Activated CD8-positive, alpha-beta memory T cell treated with anti-CD3 and anti-CD28 coated beads for 4 hours (primary cell): Measurements from ENCODE around the gene CCL4.
"Not testable (repeated sequence)": the region's sequence is repeated elsewhere in the genome, so short reads cannot be mapped to it uniquely, and the experiment has no call there.

Source experiments
- DNase-seq, 2 donors: peaks; one replicate each; pipeline ENCODE4 v3.0.0-alpha.2; 2020; ENCODE audit warnings: low read depth in 2 of 2

Gene CCL4

DNA sequence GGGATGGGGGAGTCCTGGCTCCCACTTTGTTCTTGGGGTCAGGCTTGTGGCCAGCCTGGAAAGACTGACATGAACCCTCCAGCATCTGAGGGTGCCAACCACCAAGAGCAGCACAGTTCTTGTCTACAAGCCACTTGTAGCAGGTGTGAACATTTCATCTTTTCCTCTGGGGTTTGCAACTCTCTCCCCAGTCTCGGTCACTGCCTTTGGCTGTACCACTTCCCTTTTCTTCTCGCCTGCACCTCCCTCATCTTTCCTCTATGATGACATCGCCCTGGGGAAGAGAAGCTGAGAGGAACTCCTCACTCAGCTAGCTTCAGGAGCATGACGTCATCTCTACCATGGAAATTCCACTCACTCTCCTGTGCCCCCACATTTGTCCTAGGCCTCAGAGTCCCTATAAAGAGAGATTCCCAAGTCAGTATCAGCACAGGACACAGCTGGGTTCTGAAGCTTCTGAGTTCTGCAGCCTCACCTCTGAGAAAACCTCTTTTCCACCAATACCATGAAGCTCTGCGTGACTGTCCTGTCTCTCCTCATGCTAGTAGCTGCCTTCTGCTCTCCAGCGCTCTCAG, at the start of gene CCL4:
Gene CCL4, plus strand, starts transcription at position 427 of the 575 bp plus-strand sequence. Its CDS starts 79 bp downstream, at position 506.
- DNase-seq = peak; percentile 19 to 41

- no peak for DNase-seq
These were observed 48.5 kb upstream of the CCL4 start for GRCh38 chr17:36055171-36055570.

GRCh38 chr17:36055921-36056520, 47.6 kb upstream of the CCL4 start:
- no peak for DNase-seq

GRCh38 chr17:36057911-36058310, 45.7 kb upstream of the CCL4 start:
- DNase-seq = no peak

DNA sequence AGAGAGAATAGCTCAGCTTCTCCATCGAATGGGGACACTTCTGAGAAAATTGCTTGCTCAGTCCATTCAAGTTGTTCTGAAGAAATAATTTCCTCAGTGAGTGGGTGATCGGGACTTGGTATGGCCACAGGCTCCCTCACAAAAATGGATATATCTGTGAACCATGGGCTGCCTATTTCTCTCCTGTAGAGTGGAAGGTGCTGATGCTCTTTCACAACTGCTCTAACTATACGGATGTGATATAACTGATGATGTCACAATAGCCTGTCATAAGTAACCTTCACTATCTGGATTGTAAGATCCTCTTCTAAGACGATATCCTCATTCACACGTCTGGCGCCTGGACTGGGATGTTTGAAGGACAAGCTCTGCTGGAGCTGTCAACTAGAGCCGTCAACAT, 44.2 kb upstream of the CCL4 start:
- DNase-seq = no peak

DNA sequence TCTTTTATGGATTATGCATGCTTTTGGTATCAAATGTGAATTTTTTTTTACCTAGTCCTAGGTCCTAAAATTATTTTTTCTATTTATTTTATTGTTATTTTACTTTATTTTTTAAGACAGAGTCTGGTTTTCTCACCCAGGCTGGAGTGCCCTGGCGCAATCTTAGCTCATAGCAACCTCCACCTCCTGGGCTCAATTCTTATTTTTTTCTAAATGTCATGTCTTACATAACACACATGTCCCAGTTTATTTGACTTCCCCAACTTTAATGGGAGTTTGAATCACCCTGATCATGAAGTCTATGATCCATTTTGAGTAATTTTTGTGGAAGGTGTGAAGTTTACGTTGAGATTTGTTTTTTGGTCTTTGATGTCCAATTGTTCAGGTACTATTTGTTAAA, 42.8 kb upstream of the CCL4 start:
- no peak for DNase-seq

- no peak for DNase-seq
These were observed 39.7 kb upstream of the CCL4 start, which contains the start of gene CCL18 for GRCh38 chr17:36063786-36064541. TSS of gene CCL18 (plus strand) at chr17:36064272. CDS start at chr17:36064343, 71 bp downstream.

DNA sequence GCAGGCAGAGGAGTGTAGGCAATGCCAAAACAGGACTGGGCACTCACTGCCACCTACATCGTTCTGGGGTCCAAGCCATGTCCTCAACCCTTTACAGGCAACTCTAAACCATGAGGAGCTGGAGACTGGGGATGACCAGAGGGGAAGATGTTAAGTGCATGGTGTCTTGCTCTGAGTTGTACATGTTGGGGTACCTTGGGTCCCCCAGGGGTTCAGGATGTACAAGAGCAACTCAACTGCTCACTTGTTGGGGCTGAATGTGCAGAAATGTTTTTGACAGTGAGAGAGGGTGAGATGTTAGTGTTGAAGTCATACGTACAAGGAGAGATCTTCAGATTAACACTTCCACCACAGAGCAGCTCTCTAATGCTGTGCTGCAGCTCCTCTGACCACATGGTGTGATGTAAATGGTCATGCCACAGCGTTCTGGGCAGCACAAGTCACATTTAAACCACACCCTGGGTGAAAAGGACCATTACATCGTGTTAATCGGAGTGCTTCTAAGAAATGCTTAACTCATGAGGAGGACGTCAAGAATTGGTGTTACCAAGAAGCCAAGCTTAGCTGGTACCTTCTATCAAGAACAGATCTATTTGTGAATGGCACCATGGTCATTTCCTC, 37.2 kb upstream of the CCL4 start:
- DNase-seq = peak in 1 of 2 donors; percentile 23

- DNase-seq = no peak
These were observed 35.1 kb upstream of the CCL4 start for GRCh38 chr17:36068524-36068923.

DNA sequence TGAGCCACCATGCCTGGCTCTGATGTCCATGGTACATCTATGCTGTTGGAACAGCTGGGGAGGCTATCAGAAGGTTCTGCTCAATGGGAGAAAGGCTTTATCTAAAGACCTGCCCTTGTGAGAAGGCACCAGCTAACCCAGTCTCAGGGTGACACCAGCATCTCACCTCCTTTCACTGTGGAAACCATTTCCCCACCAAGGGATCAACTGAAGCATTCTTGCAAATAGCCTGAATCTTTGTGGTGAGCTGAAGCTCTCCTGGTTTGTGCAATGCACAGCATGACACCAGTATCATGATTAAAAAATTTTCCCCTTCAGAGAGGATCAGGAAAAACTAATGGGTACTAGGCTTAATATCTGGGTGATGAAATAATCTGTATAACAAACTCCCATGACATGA, 34.5 kb upstream of the CCL4 start:
- DNase-seq = no peak

DNA sequence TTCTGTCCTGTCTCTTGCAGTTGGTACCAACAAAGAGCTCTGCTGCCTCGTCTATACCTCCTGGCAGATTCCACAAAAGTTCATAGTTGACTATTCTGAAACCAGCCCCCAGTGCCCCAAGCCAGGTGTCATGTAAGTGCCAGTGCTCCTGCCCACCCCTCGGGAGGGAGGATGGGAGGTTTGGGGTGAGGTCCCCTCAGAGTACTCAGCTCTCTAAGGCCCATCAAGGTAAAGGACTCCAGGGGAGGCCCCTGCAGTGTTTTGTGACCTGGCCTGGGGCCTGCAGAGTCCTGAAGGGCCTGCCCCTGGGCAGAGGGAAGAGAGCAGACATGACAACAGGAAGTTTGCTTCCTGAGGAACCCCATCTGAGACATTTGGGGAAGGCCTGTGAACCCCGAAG, 33.2 kb upstream of the CCL4 start:
- no peak for DNase-seq

- DNase-seq = no peak
These were observed 31.9 kb upstream of the CCL4 start for GRCh38 chr17:36071751-36072150.

DNA sequence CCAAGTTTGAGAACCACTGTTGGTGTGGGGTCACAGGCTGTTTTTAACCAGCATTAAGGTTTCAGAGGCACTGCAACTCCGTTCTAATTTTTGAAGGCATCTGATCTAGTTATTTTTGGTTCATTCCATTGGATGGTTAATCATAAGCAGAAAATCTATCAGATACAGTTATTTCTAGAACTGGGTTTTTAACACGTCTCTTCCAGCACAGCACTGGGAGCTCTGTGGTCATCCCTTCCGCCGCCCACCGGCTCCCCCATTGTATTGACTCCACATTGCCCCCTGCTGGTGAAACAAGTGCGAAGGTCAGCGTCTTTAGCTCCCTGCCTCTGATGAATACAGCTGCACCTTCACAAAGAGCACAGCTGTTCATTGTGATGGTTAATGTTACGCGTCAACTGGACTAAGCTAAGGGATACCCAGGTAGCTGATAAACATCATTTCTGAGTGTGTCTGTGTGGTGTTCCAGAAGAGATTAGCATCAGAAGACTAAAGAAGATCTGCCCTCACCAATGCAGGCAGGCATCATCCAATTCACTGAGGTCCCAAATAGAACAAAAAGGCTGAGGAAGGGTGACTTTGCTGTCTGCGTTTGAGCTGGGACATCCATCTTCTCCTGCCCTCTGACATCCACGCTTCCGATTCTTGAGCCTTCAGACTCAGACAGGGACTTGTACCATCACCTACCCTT, 31.1 kb upstream of the CCL4 start:
- peak; percentile 36 to 58 for DNase-seq

DNA sequence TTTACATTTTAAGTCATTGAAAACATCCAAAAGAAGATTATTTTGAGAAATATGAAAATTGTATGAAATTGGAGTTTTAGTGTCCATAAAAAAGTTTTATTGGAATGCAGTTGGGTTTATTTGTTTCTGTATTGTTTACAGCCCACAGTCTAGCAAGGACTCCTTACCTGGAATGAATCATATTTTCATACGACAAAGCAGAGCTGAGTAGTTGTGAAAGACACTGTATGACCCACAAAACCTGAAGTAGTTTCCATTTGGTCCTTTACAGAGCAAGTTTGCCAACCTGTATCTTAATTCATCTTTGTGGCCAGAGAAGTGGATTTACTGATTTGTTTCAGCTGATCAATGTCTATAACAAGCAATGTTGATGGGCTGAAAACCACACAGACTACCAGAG, 29.3 kb upstream of the CCL4 start:
- DNase-seq = no peak

GRCh38 chr17:36081681-36082471, 21.8 kb upstream of the CCL4 start:
- DNase-seq = not testable (repeated sequence)

- DNase-seq = peak; percentile 42 to 47
These were observed 21.0 kb upstream of the CCL4 start for GRCh38 chr17:36082482-36083120.

- DNase-seq = not testable (repeated sequence)
These were observed 19.9 kb upstream of the CCL4 start for GRCh38 chr17:36083691-36084090.

DNA sequence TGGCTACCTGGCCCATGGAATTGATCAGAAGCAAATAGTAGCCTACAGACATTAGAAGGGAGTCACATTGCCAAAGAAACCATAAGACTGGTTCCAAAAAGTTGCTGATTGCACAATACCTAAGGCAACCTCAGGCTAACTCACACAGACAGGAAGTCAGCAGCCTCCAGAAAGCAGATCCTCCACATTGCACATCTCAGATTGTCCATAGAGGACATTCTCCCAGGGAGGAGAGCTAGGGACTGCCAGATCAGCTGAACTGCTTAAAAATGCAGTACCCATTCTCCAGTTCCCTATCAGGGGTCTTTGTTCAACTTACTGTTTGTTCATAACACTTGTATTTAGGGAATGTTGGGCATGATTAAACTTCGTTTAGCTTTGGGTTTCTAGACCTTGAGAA, 17.9 kb upstream of the CCL4 start:
- no peak for DNase-seq

DNA sequence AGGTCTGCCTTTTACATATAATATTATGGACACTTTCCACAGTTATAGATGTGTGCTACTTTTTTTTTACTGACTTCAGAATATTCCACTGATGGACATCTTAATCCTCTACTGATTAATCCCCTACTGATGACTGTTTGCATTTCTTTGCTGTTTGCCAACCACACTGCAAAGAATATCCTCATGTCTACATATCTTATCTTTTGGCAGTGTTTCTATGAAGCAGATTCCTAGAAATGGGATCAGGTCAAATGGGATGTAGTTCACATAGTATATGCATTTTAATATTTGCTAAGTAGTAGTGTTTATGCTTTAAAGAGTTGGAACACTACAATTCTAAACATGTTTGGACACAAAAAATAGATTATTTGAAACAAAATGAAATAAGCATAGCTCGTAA, 16.8 kb upstream of the CCL4 start:
- DNase-seq = no peak

DNA sequence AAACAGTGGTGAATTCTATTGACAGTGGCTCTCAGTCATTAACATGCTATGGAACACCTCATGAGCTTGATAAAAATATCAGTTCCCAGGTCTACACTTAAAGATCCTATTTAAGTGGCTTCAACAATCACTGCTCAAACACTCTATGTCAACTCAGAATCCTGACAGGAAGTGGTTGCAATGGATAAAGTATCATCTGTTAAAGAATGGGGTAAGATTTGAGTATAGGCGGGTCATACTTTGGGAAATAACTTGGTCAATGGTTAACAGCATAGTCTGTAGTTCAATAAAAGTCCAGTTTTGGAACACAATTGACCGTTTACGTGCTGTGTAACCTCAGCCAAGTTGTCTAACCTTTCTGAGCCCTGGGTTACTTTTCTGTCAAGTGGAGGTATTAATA, 16.2 kb upstream of the CCL4 start:
- not testable (repeated sequence) for DNase-seq
